LNCAP (cell line): Measurements from ENCODE around the gene SCFD2.

ENCODE experiments used
- CTCF ChIP-seq: fragments of 450-650 bp; IDR thresholded peaks from 2 replicates; pipeline ENCODE4 v1.5.1; 2017; ENCODE audit warnings: mild to moderate bottlenecking

SCFD2 gene

GRCh38 chr4:52939325-52939724 lies 426.5 kb downstream of the SCFD2 start:
- no peak for TF ChIP-seq CTCF

- TF ChIP-seq CTCF, result no peak
These were observed 428.0 kb downstream of the SCFD2 start for GRCh38 chr4:52937829-52938228.

DNA sequence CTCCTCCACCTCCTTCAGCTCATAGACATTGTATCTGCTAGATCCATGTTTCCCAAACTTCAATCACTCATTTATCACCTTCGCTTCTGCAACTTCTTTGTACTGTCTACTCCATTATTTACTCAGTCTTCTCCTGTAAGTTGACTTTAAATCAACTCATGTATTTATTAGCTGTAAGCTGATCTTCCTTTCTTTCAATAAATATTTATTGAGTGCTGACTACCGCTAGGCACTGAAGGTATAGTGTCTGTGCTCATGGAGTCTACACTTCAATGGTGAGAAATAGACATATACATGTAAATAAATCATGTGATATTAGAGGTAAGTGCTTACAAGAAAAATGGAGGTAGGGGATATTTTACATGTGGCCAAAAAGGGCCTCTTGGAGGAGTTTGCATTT lies 429.1 kb downstream of the SCFD2 start:
- no peak for TF ChIP-seq CTCF

- TF ChIP-seq CTCF, result no peak
These were observed 430.5 kb downstream of the SCFD2 start for GRCh38 chr4:52935317-52935716.

DNA sequence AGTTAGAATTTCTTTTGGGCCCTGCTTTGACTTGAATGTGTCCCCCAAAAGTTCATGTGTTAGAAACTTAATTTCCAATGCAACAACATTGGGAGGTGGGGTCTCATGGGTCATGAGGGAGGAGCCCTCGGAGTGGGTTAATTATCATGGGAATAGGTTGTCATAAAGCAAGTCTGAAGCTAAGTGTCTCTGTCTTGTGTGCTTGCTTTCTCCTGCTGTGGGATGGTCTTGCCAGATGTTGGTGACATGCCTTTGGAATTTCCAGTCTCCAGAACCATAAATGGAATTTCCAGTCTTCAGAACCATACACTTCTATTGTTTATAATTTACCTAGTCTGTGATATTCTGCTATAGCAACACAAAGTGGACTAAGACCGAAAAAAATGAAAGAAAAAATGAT lies 432.1 kb downstream of the SCFD2 start:
- TF ChIP-seq CTCF, result no peak

DNA sequence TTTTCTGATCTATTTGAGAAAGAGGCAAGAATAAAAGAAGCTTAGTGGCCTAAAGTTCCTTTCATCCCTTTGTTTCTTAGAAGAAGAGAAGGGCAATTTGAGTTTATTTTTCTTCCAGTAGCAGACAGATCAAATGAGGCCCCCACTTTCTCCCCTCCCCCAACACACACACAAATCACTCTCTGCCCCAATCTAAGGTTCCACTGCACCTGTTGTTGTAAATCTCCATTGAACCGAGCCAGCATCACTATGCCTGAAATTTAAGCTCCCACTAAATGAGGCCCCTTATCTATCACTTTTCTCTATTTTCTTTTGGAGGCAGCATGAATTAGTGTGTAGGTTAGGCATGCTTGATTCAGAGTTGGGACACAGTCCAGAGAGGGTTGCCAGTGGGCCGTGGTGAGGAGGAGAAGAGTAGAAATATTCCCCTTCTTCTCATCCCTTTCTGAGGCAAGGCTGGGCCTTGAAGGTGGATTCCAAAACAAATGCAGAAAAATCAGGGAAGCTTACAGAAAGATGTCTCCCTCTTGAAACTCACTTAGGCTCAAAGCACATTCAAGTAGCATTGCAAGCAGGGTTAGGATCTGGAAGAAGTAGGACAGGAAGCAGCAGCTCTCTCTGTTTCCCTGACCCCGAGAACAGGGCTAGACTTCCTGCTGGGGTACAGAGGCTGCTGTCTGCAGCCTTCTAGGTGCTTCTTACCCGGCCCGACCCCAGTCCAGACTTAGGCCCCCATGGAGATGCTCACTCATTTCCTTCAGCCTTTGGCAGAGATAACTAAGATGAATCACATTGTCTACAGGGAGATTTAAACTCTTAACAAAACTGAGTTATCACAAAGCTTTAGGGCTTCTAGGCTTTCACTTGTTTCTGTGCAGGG lies 433.0 kb downstream of the SCFD2 start:
- no peak for TF ChIP-seq CTCF

DNA sequence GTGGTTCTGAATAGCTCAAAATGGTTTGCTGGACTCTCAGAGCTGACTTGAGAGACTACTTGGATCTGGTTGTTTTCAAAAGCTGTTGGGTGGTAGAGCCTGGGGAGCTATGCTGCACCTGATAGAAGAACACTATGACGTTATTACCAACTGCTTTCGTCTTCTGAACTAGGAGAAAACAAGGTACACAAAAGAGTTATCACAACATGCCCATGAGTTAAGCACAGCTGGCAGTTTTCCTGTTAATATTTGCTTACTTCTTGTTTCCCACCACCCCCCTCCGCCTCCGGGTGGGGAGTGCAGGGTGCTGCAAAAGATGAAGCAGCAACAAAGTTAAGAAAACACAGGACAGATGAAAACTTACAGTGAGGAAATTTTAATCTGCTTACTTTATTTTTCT lies 434.6 kb downstream of the SCFD2 start:
- no peak for TF ChIP-seq CTCF
